Kidney (tissue), 14 donors: ENCODE results near the gene TMEM178B. TPM values are rescaled to one million over a fixed set of nuclear protein-coding genes. Genes with fewer than 3 reads are reported as not detected.

Source experiments
- DNase-seq, 5 donors: peaks; one replicate each; pipeline ENCODE4 v3.0.0-alpha.2; 2013 to 2020
- FAIRE-seq: peaks from 2 replicates; lab custom pipeline; 2012; peaks lifted over from hg19 to GRCh38; lab: Jason Lieb, UNC
- H3K27ac ChIP-seq, 2 donors: one replicate each; pipeline ENCODE4 v1.7.0; 2013; ENCODE audit warnings: low read depth in 2 of 2, low read length in 2 of 2, inconsistent platforms in 1 of 2
- H3K27me3 ChIP-seq: one replicate; pipeline ENCODE4 v1.7.1; 2013; ENCODE audit warnings: low read length, inconsistent platforms; ENCODE audit not compliant: control insufficient read depth, insufficient read depth
- H3K36me3 ChIP-seq, 3 donors: one replicate each; pipeline versions ENCODE4 v1.7.0 to v1.7.1; 2013; ENCODE audit warnings: low read length in 3 of 3, control low read depth in 1 of 3, inconsistent platforms in 1 of 3; ENCODE audit not compliant: insufficient read depth in 3 of 3, control insufficient read depth in 2 of 3
- H3K4me1 ChIP-seq, 3 donors: one replicate each; pipeline versions ENCODE4 v1.7.0 to v1.7.1; 2013; ENCODE audit warnings: low read length in 3 of 3, inconsistent platforms in 1 of 3, low read depth in 1 of 3; ENCODE audit not compliant: control insufficient read depth in 2 of 3, insufficient read depth in 2 of 3
- H3K4me3 ChIP-seq, 3 donors: one replicate each; pipeline versions ENCODE4 v1.7.0 to v1.8.1; 2013; ENCODE audit warnings: low read length in 3 of 3, control low read depth in 1 of 3, inconsistent platforms in 1 of 3
- H3K9ac ChIP-seq, 3 donors: one replicate each; pipeline versions ENCODE4 v1.7.0 to v1.7.1; 2013; ENCODE audit warnings: low read length in 3 of 3, control low read depth in 1 of 3, inconsistent platforms in 1 of 3
- H3K9me3 ChIP-seq, 3 donors: one replicate each; pipeline versions ENCODE4 v1.7.0 to v1.7.1; 2013; ENCODE audit warnings: low read length in 3 of 3, control low read depth in 1 of 3, inconsistent platforms in 1 of 3; ENCODE audit not compliant: control insufficient read depth in 2 of 3, insufficient read depth in 1 of 3
- intact Hi-C: fragments of 100-400 bp; cut with DNase I; formaldehyde crosslinking; loops from one replicate; pipeline ENCODE4 v1.11.1; 2022
- polyA plus RNA-seq: library from polyadenylated mRNA; stranded (reverse); fragments of 350-450 nt; fragmentation: Illumina TruSeq; extraction: RNeasy Lipid Tissue Mini Kit (QIAGEN cat#74804); gene quantifications from one replicate; pipeline ENCODE4 v1.2.3, GENCODE V29; 2014; ENCODE audit warnings: low read depth, low replicate concordance; ENCODE audit not compliant: insufficient read depth
- total RNA-seq: library from RNA; stranded (reverse); fragmentation: NEBNext Ultra II Directional; extraction: Animal tissue kit (Norgen Biotek cat#: 25700); gene quantifications from one replicate; pipeline ENCODE4 v1.2.1, GENCODE V29; 2021
- TF ChIP-seq, protein P1 (sequence below): IDR thresholded peaks from 3 replicates; pipeline ENCODE4 v1.5.1; 2012; ENCODE audit warnings: mild to moderate bottlenecking, moderate library complexity, borderline replicate concordance; ENCODE audit not compliant: insufficient read depth; ENCODE audit errors: extremely low read depth
- donor health status: control.
- donor health status: control.
- donor health status: control.
- donor health status: control.
- donor health status: control.
- donor health status: DM: yes; HTN: yes; CAD: no.
- donor health status: Normal renal cell carcinoma (clear cell type).

TMEM178B gene
- total and polyA plus RNA-seq, 2 donors from 2014 or later, result 0.58 to 20.0 TPM

- intact Hi-C loops, result no loop called here
- Histone ChIP-seq H3K36me3 (no peaks in the 10 kb centered on the region), H3K9me3 (no peaks in the 10 kb centered on the region), H3K4me3 (no peak overlapping the region), H3K27me3 (no peaks in the 10 kb centered on the region), H3K9ac (no peak overlapping the region), H3K27ac (no peak overlapping the region), H3K4me1 (no peaks in the 10 kb centered on the region)
- DNase-seq, result no peak
- FAIRE-seq, result no peak
- TF ChIP-seq, protein P1, sequence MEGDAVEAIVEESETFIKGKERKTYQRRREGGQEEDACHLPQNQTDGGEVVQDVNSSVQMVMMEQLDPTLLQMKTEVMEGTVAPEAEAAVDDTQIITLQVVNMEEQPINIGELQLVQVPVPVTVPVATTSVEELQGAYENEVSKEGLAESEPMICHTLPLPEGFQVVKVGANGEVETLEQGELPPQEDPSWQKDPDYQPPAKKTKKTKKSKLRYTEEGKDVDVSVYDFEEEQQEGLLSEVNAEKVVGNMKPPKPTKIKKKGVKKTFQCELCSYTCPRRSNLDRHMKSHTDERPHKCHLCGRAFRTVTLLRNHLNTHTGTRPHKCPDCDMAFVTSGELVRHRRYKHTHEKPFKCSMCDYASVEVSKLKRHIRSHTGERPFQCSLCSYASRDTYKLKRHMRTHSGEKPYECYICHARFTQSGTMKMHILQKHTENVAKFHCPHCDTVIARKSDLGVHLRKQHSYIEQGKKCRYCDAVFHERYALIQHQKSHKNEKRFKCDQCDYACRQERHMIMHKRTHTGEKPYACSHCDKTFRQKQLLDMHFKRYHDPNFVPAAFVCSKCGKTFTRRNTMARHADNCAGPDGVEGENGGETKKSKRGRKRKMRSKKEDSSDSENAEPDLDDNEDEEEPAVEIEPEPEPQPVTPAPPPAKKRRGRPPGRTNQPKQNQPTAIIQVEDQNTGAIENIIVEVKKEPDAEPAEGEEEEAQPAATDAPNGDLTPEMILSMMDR, result no peak
Measured at GRCh38 chr7:141442781-141443180, 368.9 kb downstream of the TMEM178B start.

- Histone ChIP-seq H3K4me3 (no peak overlapping the region), H3K27ac (no peak overlapping the region), H3K9me3 (no peaks in the 10 kb centered on the region), H3K27me3 (no peaks in the 10 kb centered on the region), H3K36me3 (no peaks in the 10 kb centered on the region), H3K9ac (no peak overlapping the region), H3K4me1 (no peaks in the 10 kb centered on the region)
- FAIRE-seq (no peak), DNase-seq (no peak)
- intact Hi-C loops, result no loop called here
- TF ChIP-seq, protein P1, result no peak
Measured at GRCh38 chr7:141444961-141445360, 371.1 kb downstream of the TMEM178B start.

- TF ChIP-seq, protein P1, result no peak
- no peak overlapping the region for H3K4me3 ChIP-seq
- H3K36me3 ChIP-seq, result no peaks in the 10 kb centered on the region
- H3K27ac ChIP-seq, result no peak overlapping the region
- no peaks in the 10 kb centered on the region for H3K9me3 ChIP-seq
- DNase-seq (no peak), FAIRE-seq (no peak)
- intact Hi-C loops, result no loop called here
- no peaks in the 10 kb centered on the region for H3K27me3 ChIP-seq
- no peak overlapping the region for H3K9ac ChIP-seq
- no peaks in the 10 kb centered on the region for H3K4me1 ChIP-seq
Measured at GRCh38 chr7:141451232-141451631, 377.4 kb downstream of the TMEM178B start.

- H3K9ac ChIP-seq, result no peak overlapping the region
- TF ChIP-seq, protein P1, result no peak
- no peak for FAIRE-seq
- no peak for DNase-seq
- no peak overlapping the region for H3K4me3 ChIP-seq
- no peaks in the 10 kb centered on the region for H3K36me3 ChIP-seq
- H3K27ac ChIP-seq, result no peak overlapping the region
- intact Hi-C loops, result no loop called here
- H3K4me1 ChIP-seq, result no peaks in the 10 kb centered on the region
- no peaks in the 10 kb centered on the region for H3K27me3 ChIP-seq
- no peaks in the 10 kb centered on the region for H3K9me3 ChIP-seq
Measured at GRCh38 chr7:141452911-141453310, 379.0 kb downstream of the TMEM178B start.
